A673 (cell line): ENCODE measurements around the gene LIPI. TPM values are rescaled to one million over a fixed set of nuclear protein-coding genes. Genes with fewer than 3 reads are reported as not detected.

ENCODE experiments used
- BruUV-seq: library from RNA; stranded (reverse); fragments of 400-500 nt; replicated peaks from 2 replicates; lab custom pipeline; 2021; lab: Mats Ljungman, UMichigan
- CTCF ChIA-PET: fragments of 300-600 bp; sonication (Branson Sonifier 250); formaldehyde crosslinking; loops from one replicate; lab custom pipeline; 2022; ENCODE audit warnings: antibody characterized with exemption; lab: Charles Lee
- POLR2A ChIA-PET: fragments of 300-600 bp; sonication (Branson Sonifier 250); formaldehyde crosslinking; loops from one replicate; lab custom pipeline; 2022; ENCODE audit warnings: antibody characterized with exemption; ENCODE audit not compliant: low non-redundant PET; lab: Charles Lee
- DNase-seq: peaks from one replicate; pipeline ENCODE4 v3.0.0-alpha.2; 2015; ENCODE audit warnings: low spot score
- H3K27ac ChIP-seq: fragments of 200-600 bp; sonication (generic); 2 replicates; pipeline ENCODE4 v1.5.1; 2016; ENCODE audit warnings: mixed run types, low read depth, mild to moderate bottlenecking, mixed read lengths, antibody characterized with exemption, low read length; ENCODE audit not compliant: poor library complexity, severe bottlenecking
- H3K27me3 ChIP-seq: fragments of 200-600 bp; sonication (generic); replicated peaks from 2 replicates; pipeline ENCODE4 v1.6.1; 2017; ENCODE audit warnings: mixed run types, low read depth, mild to moderate bottlenecking, mixed read lengths, antibody characterized with exemption, low read length; ENCODE audit not compliant: insufficient read depth, poor library complexity
- H3K36me3 ChIP-seq: fragments of 200-600 bp; sonication (generic); 2 replicates; pipeline ENCODE4 v1.6.1; 2016; ENCODE audit warnings: mixed run types, mild to moderate bottlenecking, mixed read lengths, antibody characterized with exemption, low read length; ENCODE audit not compliant: insufficient read depth, poor library complexity, severe bottlenecking
- H3K4me1 ChIP-seq: fragments of 200-600 bp; sonication (generic); 2 replicates; pipeline ENCODE4 v1.6.1; 2017; ENCODE audit warnings: mixed run types, mild to moderate bottlenecking, mixed read lengths, antibody characterized with exemption, low read length; ENCODE audit not compliant: insufficient read depth, poor library complexity, severe bottlenecking
- H3K4me3 ChIP-seq: fragments of 200-600 bp; sonication (generic); 2 replicates; pipeline ENCODE4 v1.5.1; 2016; ENCODE audit warnings: low read depth, mixed run types, mild to moderate bottlenecking, mixed read lengths, low read length; ENCODE audit not compliant: poor library complexity, severe bottlenecking
- H3K9me3 ChIP-seq: fragments of 200-600 bp; sonication (generic); 2 replicates; pipeline ENCODE4 v1.6.1; 2016; ENCODE audit warnings: mixed run types, low read depth, mild to moderate bottlenecking, mixed read lengths, antibody characterized with exemption, low read length; ENCODE audit not compliant: poor library complexity, severe bottlenecking
- CTCF ChIP-seq: fragments of 300-800, 200-600 bp; sonication (generic); conservative IDR thresholded peaks from 2 replicates; pipeline ENCODE4 v1.5.1; 2017; ENCODE audit warnings: low read depth, mild to moderate bottlenecking, antibody characterized with exemption, low read length, moderate library complexity, mixed read lengths
- EZH2 ChIP-seq: fragments of 200-600 bp; sonication (generic); IDR thresholded peaks from 2 replicates; pipeline ENCODE4 v1.6.1; 2017; ENCODE audit warnings: borderline replicate concordance, low read depth, mild to moderate bottlenecking, mixed read lengths, antibody characterized with exemption, low read length; ENCODE audit not compliant: poor library complexity, severe bottlenecking
- intact Hi-C: fragments of 100-400 bp; cut with micrococcal nuclease; formaldehyde crosslinking; loops from one replicate; pipeline ENCODE4 v1.10.0; 2022; ENCODE audit not compliant: unreplicated experiment
- total RNA-seq: library from RNA; stranded (reverse); gene quantifications from 2 replicates; pipeline ENCODE4 v1.2.3, GENCODE V29; 2021

LIPI gene
- total RNA-seq, 1 experiment from 2014 or later: 138 TPM

- no TSS peak for BruUV-seq
- H3K27ac ChIP-seq: no peak overlapping the region
- H3K36me3 ChIP-seq: peaks cover 2% of the 10 kb centered on the region
- intact Hi-C loops: no loop called here
- no peak for DNase-seq
- no peaks in the 10 kb centered on the region for H3K4me1 ChIP-seq
- POLR2A ChIA-PET: no interaction called here
- TF ChIP-seq CTCF (no peak), EZH2 (no peak)
- H3K4me3 ChIP-seq: no peak overlapping the region
- CTCF ChIA-PET: no interaction called here
- peaks cover 5% of the 10 kb centered on the region for H3K9me3 ChIP-seq
- no peaks in the 10 kb centered on the region for H3K27me3 ChIP-seq
Measured at GRCh38 chr21:14086553-14086952, 124.2 kb downstream of the LIPI start.

- intact Hi-C loops: no loop called here
- TF ChIP-seq EZH2 (no peak), CTCF (no peak)
- DNase-seq: no peak
Measured at GRCh38 chr21:14084701-14085100, 126.1 kb downstream of the LIPI start.

DNA sequence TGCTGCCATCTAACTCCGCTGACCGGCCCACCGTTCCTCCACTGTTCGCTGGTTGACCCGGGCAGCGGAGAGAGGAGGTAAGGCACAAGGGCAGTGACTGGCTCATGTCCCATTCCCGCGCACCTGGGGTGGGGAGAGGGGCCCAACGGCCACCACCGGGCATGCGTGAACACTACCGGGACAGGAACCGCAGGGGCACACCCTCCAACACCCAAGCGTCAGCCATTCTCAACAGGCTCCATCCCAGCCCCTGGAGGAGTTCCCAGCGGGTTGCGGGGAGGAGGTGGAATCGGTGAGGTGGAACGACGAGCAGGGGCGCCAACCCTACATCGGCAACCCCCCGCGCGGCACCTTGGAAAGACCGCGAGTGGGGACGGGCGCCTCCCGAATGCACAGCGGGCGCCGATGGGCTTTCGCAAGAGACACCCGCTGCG lies 126.7 kb downstream of the LIPI start:
- Histone ChIP-seq H3K27ac (no peak overlapping the region), H3K36me3 (peaks cover 2% of the 10 kb centered on the region), H3K27me3 (no peaks in the 10 kb centered on the region), H3K4me3 (no peak overlapping the region), H3K9me3 (no peaks in the 10 kb centered on the region), H3K4me1 (no peaks in the 10 kb centered on the region)
- no peak for TF ChIP-seq CTCF
- no TSS peak for BruUV-seq
- POLR2A ChIA-PET: no interaction called here
- intact Hi-C loops: no loop called here
- CTCF ChIA-PET: no interaction called here
- no peak for DNase-seq

More at GRCh38 chr21:14084701-14085100, 126.1 kb downstream of the LIPI start:
- BruUV-seq: no TSS peak
- no peaks in the 10 kb centered on the region for H3K4me1 ChIP-seq
- no peak overlapping the region for H3K27ac ChIP-seq
- ChIA-PET CTCF (no interaction called here), POLR2A (no interaction called here)
- H3K36me3 ChIP-seq: peaks cover 2% of the 10 kb centered on the region
- no peak overlapping the region for H3K4me3 ChIP-seq
- H3K9me3 ChIP-seq: peaks cover 2% of the 10 kb centered on the region
- no peaks in the 10 kb centered on the region for H3K27me3 ChIP-seq
